Right lobe of liver (tissue), 4 donors: ENCODE results near the gene NUAK1.

Experiments
- CTCF ChIP-seq, 4 donors: fragments of 200-600 bp in 3 of 4; fragments of 450-650 bp in 1 of 4; IDR thresholded peaks; one replicate each; pipeline versions ENCODE4 v1.5.1 to v1.8.0; 2016 to 2022; ENCODE audit warnings: antibody characterized with exemption in 4 of 4, mild to moderate bottlenecking in 2 of 4
- POLR2A ChIP-seq: fragments of 450-650 bp; IDR thresholded peaks from one replicate; pipeline ENCODE4 v1.6.1; 2017; ENCODE audit warnings: antibody characterized with exemption, mild to moderate bottlenecking
- donor health status: DM: no; HTN: no; CAD: no.
- donor health status: DM: no; HTN: no; CAD: no.
- donor health status: DM: no; HTN: yes; CAD: no.

GRCh38 chr12:106112145-106112821 is 26.5 kb downstream of the NUAK1 start:
- TF ChIP-seq CTCF (IDR thresholded peaks at IDR 0.05) (no peak), POLR2A (no peak)
